Adrenal gland (tissue), 12 donors: ENCODE data around the gene SCN1A. TPM values are rescaled to one million over a fixed set of nuclear protein-coding genes. Genes with fewer than 3 reads are reported as not detected.
"Not testable (repeated sequence)": the region's sequence is repeated elsewhere in the genome, so short reads cannot be mapped to it uniquely, and the experiment has no call there.

Experiments
- DNase-seq, 7 donors: peaks; one replicate each; pipeline ENCODE4 v3.0.0-alpha.2; 2019 to 2020
- H3K27ac ChIP-seq, 5 donors: fragments of 200-600 bp; sonication (generic) in 4 of 5; 1 replicate in 3 of 5; 2 replicates in 2 of 5; pipeline versions ENCODE4 v1.5.1 to v1.8.0; 2016 to 2020; ENCODE audit warnings: mild to moderate bottlenecking in 1 of 5
- H3K27me3 ChIP-seq: fragments of 200-600 bp; 2 replicates; pipeline ENCODE4 v1.8.0; 2021
- H3K36me3 ChIP-seq, 2 donors: fragments of 200-600 bp; replicated peaks in 1 of 2; 1 replicate in 1 of 2; 2 replicates in 1 of 2; pipeline versions ENCODE4 v1.5.1 to v1.8.0; 2018 to 2022
- H3K4me1 ChIP-seq, 2 donors: fragments of 200-600 bp; replicated peaks in 1 of 2; 1 replicate in 1 of 2; 2 replicates in 1 of 2; pipeline versions ENCODE4 v1.5.1 to v1.8.0; 2018 to 2021
- H3K4me3 ChIP-seq, 4 donors: fragments of 200-600 bp; sonication (generic) in 3 of 4; one replicate each; pipeline ENCODE4 v1.5.1; 2016 to 2018
- H3K9me3 ChIP-seq, 3 donors: fragments of 200-600 bp; sonication (generic) in 1 of 3; replicated peaks in 1 of 3; 1 replicate in 2 of 3; 2 replicates in 1 of 3; pipeline versions ENCODE4 v1.5.1 to v1.8.0; 2016 to 2021
- POLR2A ChIP-seq, 2 donors: fragments of 450-650 bp; IDR thresholded peaks; one replicate each; pipeline ENCODE4 v1.6.1; 2017; ENCODE audit warnings: antibody characterized with exemption in 2 of 2, mild to moderate bottlenecking in 2 of 2, moderate library complexity in 1 of 2
- WGBS, 4 donors: extraction: QIAGEN DNeasy Blood & Tissue Kit in 2 of 4; methylation state at CpG; one replicate each; pipeline versions ENCODE4 v1.1.5 to v1.1.7; 2013 to 2017; 5-methylcytosine and 5-hydroxymethylcytosine counted together
- intact Hi-C, 2 donors: fragments of 100-400 bp; cut with DNase I; formaldehyde crosslinking; loops; one replicate each; pipeline versions ENCODE4 v1.14.1 to v1.15.0; 2022 to 2023
- polyA plus RNA-seq, 3 donors: library from polyadenylated mRNA; stranded (reverse); fragments of 200-250 nt in 2 of 3; fragments of 350-450 nt in 1 of 3; fragmentation: Illumina TruSeq in 1 of 3; extraction: RNeasy Lipid Tissue Mini Kit (QIAGEN cat#74804) in 1 of 3; gene quantifications; one replicate each; pipeline ENCODE4 v1.2.3, GENCODE V29; 2013 to 2014
- total RNA-seq, 9 donors: library from RNA; depleted of rRNA in 4 of 9; stranded (reverse); fragments of >200 nt in 4 of 9; fragments of 120-200 nt in 1 of 9; fragmentation: NEBNext Ultra II Directional in 1 of 9; extraction: Animal tissue kit (Norgen Biotek cat#: 25700) in 1 of 9; gene quantifications; one replicate each; pipeline versions ENCODE4 v1.1.0 to v1.2.4, GENCODE V29; 2013 to 2023
- TF ChIP-seq, protein P1 (sequence below), 6 experiments: fragments of 450-650 bp in 4 of 6; fragments of 200-600 bp in 2 of 6; sonication (generic) in 1 of 6; IDR thresholded peaks; 1 replicate in 5 of 6; 2 replicates in 1 of 6; pipeline versions ENCODE4 v1.5.1 to v1.8.0; 2016 to 2021; ENCODE audit warnings: antibody characterized with exemption in 6 of 6, mild to moderate bottlenecking in 2 of 6, moderate library complexity in 1 of 6
- donor health status: healthy with polysubstance abuse.
- donor health status: Bipolar disorder and iron deficiency.
- donor health status: DM: yes; HTN: yes; CAD: no.
- donor health status: DM: no; HTN: no; CAD: no.
- donor health status: DM: no; HTN: no; CAD: no.
- donor health status: DM: yes; HTN: yes; CAD: no.

The SCN1A gene
- total and polyA plus RNA-seq, 12 donors, result 0.07 to 8.9 (median 0.22) TPM; not detected in 4

DNA sequence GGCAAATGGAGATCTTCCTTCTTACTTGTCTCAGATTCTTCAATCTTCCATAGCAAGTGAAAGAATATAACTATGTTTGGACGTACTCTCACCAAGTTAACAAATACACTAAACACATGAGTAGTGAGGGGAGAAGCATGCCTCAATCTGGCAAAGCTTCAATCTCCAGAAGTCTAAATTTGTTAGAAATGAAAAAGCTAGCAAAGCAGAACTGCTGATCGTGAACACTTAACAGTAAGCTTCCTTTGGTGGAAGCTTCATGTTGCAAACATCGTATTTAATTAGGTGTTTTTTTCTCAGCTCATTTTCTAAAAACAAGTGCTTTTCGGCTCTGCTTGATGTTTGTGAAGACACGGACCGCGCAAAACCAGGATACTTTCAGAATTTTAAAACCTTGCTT is 12.7 kb upstream of the SCN1A start:
- no peak for DNase-seq

DNA sequence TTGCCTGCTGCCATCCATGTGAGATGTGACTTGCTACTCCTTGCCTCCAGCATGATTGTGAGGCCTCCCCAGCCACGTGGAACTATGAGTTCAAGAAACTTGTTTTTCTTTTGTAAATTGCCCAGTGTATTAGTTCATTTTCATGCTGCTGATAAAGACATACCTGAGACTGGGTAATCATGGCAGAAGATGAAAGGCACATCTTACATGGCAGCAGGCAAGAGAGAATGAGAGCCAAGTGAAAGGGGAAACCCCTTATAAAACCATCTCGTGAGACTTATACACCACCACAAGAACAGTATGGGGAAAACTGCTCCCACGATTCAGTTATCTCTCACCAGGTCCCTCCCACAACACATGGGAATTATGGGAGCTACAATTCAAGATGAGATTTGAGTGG is 11.7 kb upstream of the SCN1A start:
- intact Hi-C loops, H3K4me1 ChIP-seq, H3K9me3 ChIP-seq, H3K4me3 ChIP-seq, DNase-seq, H3K27me3 ChIP-seq, H3K36me3 ChIP-seq, H3K27ac ChIP-seq: not testable (repeated sequence)
- WGBS, 4 donors, result 60 to 71% (median 64%) methylated on average over 3 of the region's 3 CpGs

More for the DNA sequence above, 12.7 kb upstream of the SCN1A start:
- TF ChIP-seq POLR2A (IDR thresholded peaks at IDR 0.05), result no peak
- TF ChIP-seq, protein P1, sequence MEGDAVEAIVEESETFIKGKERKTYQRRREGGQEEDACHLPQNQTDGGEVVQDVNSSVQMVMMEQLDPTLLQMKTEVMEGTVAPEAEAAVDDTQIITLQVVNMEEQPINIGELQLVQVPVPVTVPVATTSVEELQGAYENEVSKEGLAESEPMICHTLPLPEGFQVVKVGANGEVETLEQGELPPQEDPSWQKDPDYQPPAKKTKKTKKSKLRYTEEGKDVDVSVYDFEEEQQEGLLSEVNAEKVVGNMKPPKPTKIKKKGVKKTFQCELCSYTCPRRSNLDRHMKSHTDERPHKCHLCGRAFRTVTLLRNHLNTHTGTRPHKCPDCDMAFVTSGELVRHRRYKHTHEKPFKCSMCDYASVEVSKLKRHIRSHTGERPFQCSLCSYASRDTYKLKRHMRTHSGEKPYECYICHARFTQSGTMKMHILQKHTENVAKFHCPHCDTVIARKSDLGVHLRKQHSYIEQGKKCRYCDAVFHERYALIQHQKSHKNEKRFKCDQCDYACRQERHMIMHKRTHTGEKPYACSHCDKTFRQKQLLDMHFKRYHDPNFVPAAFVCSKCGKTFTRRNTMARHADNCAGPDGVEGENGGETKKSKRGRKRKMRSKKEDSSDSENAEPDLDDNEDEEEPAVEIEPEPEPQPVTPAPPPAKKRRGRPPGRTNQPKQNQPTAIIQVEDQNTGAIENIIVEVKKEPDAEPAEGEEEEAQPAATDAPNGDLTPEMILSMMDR (IDR thresholded peaks at IDR 0.05), result no peak
- Histone ChIP-seq H3K27me3 (no peaks in the 10 kb centered on the region), H3K27ac (no peak overlapping the region), H3K9me3 (no peaks in the 10 kb centered on the region), H3K36me3 (no peaks in the 10 kb centered on the region), H3K4me1 (no peaks in the 10 kb centered on the region), H3K4me3 (no peak overlapping the region)
- intact Hi-C loops, result no loop called here
- WGBS, 4 donors, result 48 to 58% (median 56%) methylated on average over 7 of the region's 7 CpGs

DNA sequence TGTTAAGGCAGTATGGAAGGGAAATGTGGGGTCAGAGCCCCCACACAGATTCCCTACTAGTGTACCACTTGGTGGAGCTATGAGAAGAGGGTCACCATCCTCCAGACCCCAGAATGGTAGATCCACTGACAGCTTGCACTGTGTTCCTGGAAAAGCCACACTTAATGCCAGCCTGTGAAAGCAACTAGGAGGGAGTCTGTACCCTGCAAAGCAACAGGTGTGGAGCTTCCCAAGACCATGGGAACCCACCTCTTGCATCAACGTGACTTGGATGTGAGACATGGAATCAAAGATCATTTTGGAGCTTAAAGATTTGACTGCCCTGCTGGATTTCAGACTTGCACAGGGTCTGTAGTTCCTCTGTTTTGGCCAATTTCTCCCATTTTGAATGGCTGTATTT is 10.8 kb upstream of the SCN1A start:
- 89 to 100% (median 97%) methylated on average over 1 of the region's 1 CpG for WGBS, 4 donors
- TF ChIP-seq, protein P1 (IDR thresholded peaks at IDR 0.05), result no peak
- TF ChIP-seq POLR2A (IDR thresholded peaks at IDR 0.05), result no peak

DNA sequence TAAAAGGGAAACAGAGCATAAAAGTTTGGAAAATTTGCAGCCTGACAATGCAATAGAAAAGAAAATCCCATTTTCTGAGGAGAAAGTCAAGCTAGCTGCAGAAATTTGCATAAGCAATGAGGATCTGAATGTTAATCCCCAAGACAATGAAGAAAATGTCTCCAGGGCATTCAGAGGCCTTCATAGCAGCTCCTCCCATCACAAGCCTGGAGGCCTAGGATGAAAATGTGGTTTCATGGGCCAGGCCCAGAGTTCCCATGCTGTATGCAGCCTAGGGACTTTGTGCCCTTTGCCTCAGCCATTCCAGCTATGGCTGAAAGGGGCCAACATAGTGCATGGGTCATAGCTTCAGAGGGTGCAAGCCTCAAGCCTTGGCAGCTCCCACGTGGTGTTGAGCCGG is 10.3 kb upstream of the SCN1A start:
- no peaks in the 10 kb centered on the region for H3K36me3 ChIP-seq
- no peaks in the 10 kb centered on the region for H3K4me1 ChIP-seq
- WGBS, 4 donors, result 69 to 100% (median 90%) methylated on average over 2 of the region's 2 CpGs
- no peak overlapping the region for H3K4me3 ChIP-seq
- TF ChIP-seq, protein P1 (IDR thresholded peaks at IDR 0.05), result no peak
- TF ChIP-seq POLR2A (IDR thresholded peaks at IDR 0.05), result no peak
- no peak for DNase-seq
- no peaks in the 10 kb centered on the region for H3K27me3 ChIP-seq
- H3K9me3 ChIP-seq, result no peaks in the 10 kb centered on the region
- intact Hi-C loops, result no loop called here
- H3K27ac ChIP-seq, result no peak overlapping the region

More for the DNA sequence above, 10.8 kb upstream of the SCN1A start:
- Histone ChIP-seq H3K4me3 (no peak overlapping the region), H3K27me3 (no peaks in the 10 kb centered on the region), H3K27ac (no peak overlapping the region), H3K36me3 (no peaks in the 10 kb centered on the region), H3K4me1 (no peaks in the 10 kb centered on the region), H3K9me3 (no peaks in the 10 kb centered on the region)
- intact Hi-C loops, result no loop called here
- no peak for DNase-seq

DNA sequence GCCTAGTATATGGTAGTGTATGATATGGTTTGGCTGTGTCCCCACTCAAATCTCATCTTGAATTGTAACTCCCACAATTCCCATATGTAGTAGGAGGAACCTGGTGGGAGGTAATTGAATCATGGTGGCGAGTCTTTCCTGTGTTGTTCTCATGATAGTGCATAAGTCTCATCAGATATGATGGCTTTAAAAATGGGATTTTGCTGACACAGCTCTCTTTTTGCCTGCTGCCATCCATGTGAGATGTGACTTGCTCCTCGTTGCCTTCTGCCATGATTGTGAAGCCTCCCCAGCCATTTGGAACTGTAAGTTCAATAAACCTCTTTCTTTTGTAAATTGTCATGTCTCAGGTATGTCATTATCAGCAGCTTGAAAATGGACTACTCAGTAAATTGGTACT is 9.5 kb upstream of the SCN1A start:
- Histone ChIP-seq H3K4me1 (no peaks in the 10 kb centered on the region), H3K27ac (no peak overlapping the region), H3K9me3 (no peaks in the 10 kb centered on the region), H3K4me3 (no peak overlapping the region), H3K27me3 (no peaks in the 10 kb centered on the region), H3K36me3 (no peaks in the 10 kb centered on the region)
- TF ChIP-seq, protein P1 (IDR thresholded peaks at IDR 0.05), result no peak
- no peak for TF ChIP-seq POLR2A (IDR thresholded peaks at IDR 0.05)
- 44 to 80% (median 70%) methylated on average over 2 of the region's 2 CpGs for WGBS, 4 donors
- DNase-seq, result no peak
- intact Hi-C loops, result no loop called here
